SK-N-SH (cell line): ENCODE measurements around the gene ARHGAP26. TPM values are rescaled to one million over a fixed set of nuclear protein-coding genes. Genes with fewer than 3 reads are reported as not detected.
A peak's percentile ranks its signal among the peaks of the same experiment; 100 is the strongest.

ENCODE experiments used
- CTCF ChIA-PET: fragments of 300-600, 350-600 bp; formaldehyde crosslinking; extraction: SDS; loops from one replicate; lab custom pipeline; 2021; lab: Yijun Ruan, JAX
- POLR2A ChIA-PET: fragments of 350-600 bp; sonication (Branson Sonifier 250); formaldehyde crosslinking; extraction: SDS; loops from one replicate; lab custom pipeline; 2020; ENCODE audit warnings: antibody characterized with exemption, inconsistent platforms; lab: Yijun Ruan, JAX
- DNase-seq: peaks from one replicate; pipeline ENCODE4 v3.0.0; 2012
- H2AFZ ChIP-seq: fragments of 200-600 bp; sonication (generic); 2 replicates; pipeline ENCODE4 v1.8.1; 2016; ENCODE audit warnings: antibody characterized with exemption, mild to moderate bottlenecking, low read depth
- H3F3A ChIP-seq: fragments of 200-600 bp; sonication (generic); replicated peaks from 2 replicates; pipeline ENCODE3; 2016; ENCODE audit warnings: antibody characterized with exemption, mild to moderate bottlenecking; ENCODE audit not compliant: insufficient read depth
- H3K27ac ChIP-seq, 2 experiments: fragments of 200-500 bp in 1 of 2; fragments of 200-600 bp in 1 of 2; sonication (Bioruptor generic) in 1 of 2; sonication (generic), shearing (Covaris generic) in 1 of 2; 2 replicates each; pipeline versions ENCODE4 v1.5.1 to v1.6.1; 2014 to 2016; ENCODE audit warnings: low read depth in 2 of 2, inconsistent platforms in 1 of 2, low read length in 1 of 2, mild to moderate bottlenecking in 1 of 2, mixed read lengths in 1 of 2
- H3K27me3 ChIP-seq: fragments of 200-600 bp; sonication (generic), shearing (Covaris generic); 2 replicates; pipeline ENCODE4 v1.6.1; 2016; ENCODE audit warnings: mixed run types; ENCODE audit not compliant: insufficient read depth
- H3K36me3 ChIP-seq, 2 experiments: fragments of 200-500 bp in 1 of 2; fragments of 200-600 bp in 1 of 2; sonication (Bioruptor generic) in 1 of 2; sonication (generic) in 1 of 2; replicated peaks in 1 of 2; 2 replicates each; pipeline versions ENCODE3 to v1.5.1; 2014 to 2016; ENCODE audit warnings: low read length in 1 of 2, mild to moderate bottlenecking in 1 of 2; ENCODE audit not compliant: insufficient read depth in 2 of 2, control insufficient read depth in 1 of 2
- H3K4me1 ChIP-seq, 2 experiments: fragments of 200-500 bp in 1 of 2; fragments of 200-600 bp in 1 of 2; sonication (Bioruptor generic) in 1 of 2; sonication (generic), shearing (Covaris generic) in 1 of 2; 2 replicates each; pipeline versions ENCODE4 v1.5.1 to v1.6.1; 2014 to 2016; ENCODE audit warnings: low read depth in 1 of 2, low read length in 1 of 2, mixed run types in 1 of 2; ENCODE audit not compliant: insufficient read depth in 2 of 2, control insufficient read depth in 1 of 2
- H3K4me2 ChIP-seq: fragments of 200-600 bp; sonication (generic), shearing (Covaris generic); 2 replicates; pipeline ENCODE4 v1.6.1; 2017; ENCODE audit warnings: mixed run types
- H3K4me3 ChIP-seq, 2 experiments: fragments of 200-500 bp in 1 of 2; fragments of 200-600 bp in 1 of 2; sonication (Bioruptor generic) in 1 of 2; sonication (generic), shearing (Covaris generic) in 1 of 2; 2 replicates each; pipeline versions ENCODE4 v1.5.1 to v1.8.1; 2014 to 2016; ENCODE audit warnings: low read depth in 2 of 2, inconsistent platforms in 1 of 2, low read length in 1 of 2, mild to moderate bottlenecking in 1 of 2, mixed read lengths in 1 of 2, moderate library complexity in 1 of 2
- H3K79me2 ChIP-seq: fragments of 200-600 bp; sonication (generic); 2 replicates; pipeline ENCODE4 v1.8.1; 2017; ENCODE audit warnings: mild to moderate bottlenecking; ENCODE audit not compliant: insufficient read depth
- H3K9ac ChIP-seq: fragments of 200-600 bp; sonication (generic); 2 replicates; pipeline ENCODE4 v1.6.1; 2017; ENCODE audit warnings: mixed run types
- H3K9me2 ChIP-seq: fragments of 200-600 bp; sonication (generic); 2 replicates; pipeline ENCODE4 v1.6.1; 2017; ENCODE audit warnings: mixed run types
- H3K9me3 ChIP-seq: fragments of 200-600 bp; sonication (generic); 2 replicates; pipeline ENCODE4 v1.6.1; 2017; ENCODE audit warnings: mixed run types, mild to moderate bottlenecking, moderate library complexity
- H4K20me1 ChIP-seq: fragments of 200-600 bp; sonication (generic); 2 replicates; pipeline ENCODE4 v1.6.1; 2017; ENCODE audit warnings: mild to moderate bottlenecking, mixed run types; ENCODE audit not compliant: insufficient read depth
- CHD2 ChIP-seq: fragments of 150-350 bp; IDR thresholded peaks from 2 replicates; pipeline ENCODE4 v1.6.1; 2018; ENCODE audit warnings: low read length; ENCODE audit not compliant: partially characterized antibody
- FOXJ3 ChIP-seq: sonication (generic); formaldehyde crosslinking; IDR thresholded peaks from 2 replicates; pipeline ENCODE4 v1.5.1; 2020; ENCODE audit warnings: mild to moderate bottlenecking, missing genetic modification reagents
- FOXM1 ChIP-seq: IDR thresholded peaks from 2 replicates; pipeline ENCODE4 v1.4.0; 2012; ENCODE audit warnings: low read depth, mild to moderate bottlenecking
- MEF2A ChIP-seq: IDR thresholded peaks from 2 replicates; pipeline ENCODE4 v1.4.0; 2012; ENCODE audit warnings: low read depth, borderline replicate concordance
- MXI1 ChIP-seq: IDR thresholded peaks from 2 replicates; pipeline ENCODE4 v1.6.1; 2012; ENCODE audit warnings: mild to moderate bottlenecking, low read depth, low read length, improper control_type of control experiment
- NFIC ChIP-seq: IDR thresholded peaks from 2 replicates; pipeline ENCODE4 v1.4.0; 2012; ENCODE audit warnings: borderline replicate concordance
- RCOR1 ChIP-seq: fragments of 150-350 bp; IDR thresholded peaks from 2 replicates; pipeline ENCODE4 v1.6.1; 2017; ENCODE audit warnings: antibody characterized with exemption, low read length
- RXRA ChIP-seq: IDR thresholded peaks from 2 replicates; pipeline ENCODE4 v1.4.0; 2012; ENCODE audit warnings: low read depth, mild to moderate bottlenecking, borderline replicate concordance
- SIN3A ChIP-seq: IDR thresholded peaks from 2 replicates; pipeline ENCODE4 v1.6.1; 2012; ENCODE audit warnings: low read depth, mild to moderate bottlenecking, low read length, moderate library complexity, borderline replicate concordance
- TAF1 ChIP-seq: IDR thresholded peaks from 2 replicates; pipeline ENCODE4 v1.6.1; 2012; ENCODE audit warnings: low read depth, mild to moderate bottlenecking, low read length, moderate library complexity, borderline replicate concordance
- TEAD4 ChIP-seq: IDR thresholded peaks from 2 replicates; pipeline ENCODE4 v1.4.0; 2012; ENCODE audit warnings: mild to moderate bottlenecking, borderline replicate concordance; ENCODE audit not compliant: insufficient read depth
- USF2 ChIP-seq: fragments of 150-350 bp; IDR thresholded peaks from 2 replicates; pipeline ENCODE4 v1.6.1; 2017; ENCODE audit warnings: antibody characterized with exemption, low read length, low read depth, borderline replicate concordance
- YY1 ChIP-seq: IDR thresholded peaks from 2 replicates; pipeline ENCODE4 v1.4.0; 2012; ENCODE audit warnings: low read depth, mild to moderate bottlenecking
- WGBS: methylation state at CpG from one replicate; pipeline ENCODE4 v1.1.6; 2017; ENCODE audit warnings: low lambda C conversion rate; 5-methylcytosine and 5-hydroxymethylcytosine counted together
- polyA plus RNA-seq, 3 experiments: library from polyadenylated mRNA; depleted of rRNA; stranded (reverse); fragments of >200 nt; gene quantifications; 2 replicates each; pipeline ENCODE4 v1.2.3, GENCODE V29; 2012
- TF ChIP-seq, protein P1 (sequence below): IDR thresholded peaks from 2 replicates; pipeline ENCODE4 v1.4.0; 2012; ENCODE audit warnings: low read depth
- TF ChIP-seq, protein P2 (sequence below): IDR thresholded peaks from 2 replicates; pipeline ENCODE4 v1.4.0; 2012; ENCODE audit warnings: low read depth, borderline replicate concordance

The ARHGAP26 gene
- polyA plus RNA-seq, 1 of the 3 experiments (the other 2 are of a cell fraction): 6.1 TPM

DNA sequence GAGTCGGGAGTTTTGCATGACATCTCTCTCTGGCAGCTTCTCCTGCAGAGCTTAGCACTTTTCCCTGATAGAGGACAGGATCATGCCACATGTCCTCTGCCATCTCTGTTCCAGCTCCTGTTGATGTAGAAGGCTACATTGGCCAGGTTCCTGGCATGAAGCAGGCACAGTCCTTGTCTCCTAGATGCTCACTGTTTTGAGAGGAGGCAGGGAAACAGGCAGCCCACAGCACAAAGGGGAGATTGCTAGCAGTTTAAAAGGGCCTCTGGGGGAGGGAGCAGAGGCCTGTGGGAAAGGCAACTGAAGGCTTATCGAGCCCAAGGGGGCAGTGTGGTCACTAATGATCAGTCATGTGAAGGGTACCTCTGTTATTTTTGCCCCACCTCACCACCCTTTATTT lies 10.7 kb downstream of the ARHGAP26 start:
- Histone ChIP-seq H3K9me3 (no peaks in the 10 kb centered on the region), H2AFZ (no peak overlapping the region), H3K4me1 (peaks cover 42 to 67% of the 10 kb centered on the region in 2 experiments), H3K4me2 (no peak overlapping the region), H4K20me1 (no peaks in the 10 kb centered on the region)
- peak; percentile 19 for DNase-seq
- 67% methylated on average over 1 of the region's 2 CpGs for WGBS
- TF ChIP-seq RCOR1 (0 out of 2 replicates have a peak, but pooled peaks have one; percentile 26), MXI1 (no peak), CHD2 (peak; percentile 14)
- TF ChIP-seq, all 33 proteins: peak for 2
- no peak overlapping the region for H3K9ac ChIP-seq
- ChIA-PET POLR2A (interaction anchor here (0.8 kb wide), 1 partner anchor 10 kb away, joined by 4 read pairs; no protein-coding TSS in a partner anchor), CTCF (interaction anchor here (0.9 to 3.5 kb wide), 10 partner anchors 10 to 108 kb away, joined by 3 to 26 read pairs (median 8); partner anchors contain the start of gene ARHGAP26)
- no peaks in the 10 kb centered on the region for H3F3A ChIP-seq
- no peaks in the 10 kb centered on the region for H3K36me3 ChIP-seq
- H3K79me2 ChIP-seq: 0 out of 2 replicates have a peak, but pooled peaks cover 3% of the 10 kb centered on the region
- peak overlapping the region in 1 of 2 experiments; percentile 58; a peak in 2 of 4 replicates for H3K27ac ChIP-seq
- H3K9me2 ChIP-seq: no peaks in the 10 kb centered on the region
- H3K4me3 ChIP-seq: no peak overlapping the region
- H3K27me3 ChIP-seq: no peaks in the 10 kb centered on the region

DNA sequence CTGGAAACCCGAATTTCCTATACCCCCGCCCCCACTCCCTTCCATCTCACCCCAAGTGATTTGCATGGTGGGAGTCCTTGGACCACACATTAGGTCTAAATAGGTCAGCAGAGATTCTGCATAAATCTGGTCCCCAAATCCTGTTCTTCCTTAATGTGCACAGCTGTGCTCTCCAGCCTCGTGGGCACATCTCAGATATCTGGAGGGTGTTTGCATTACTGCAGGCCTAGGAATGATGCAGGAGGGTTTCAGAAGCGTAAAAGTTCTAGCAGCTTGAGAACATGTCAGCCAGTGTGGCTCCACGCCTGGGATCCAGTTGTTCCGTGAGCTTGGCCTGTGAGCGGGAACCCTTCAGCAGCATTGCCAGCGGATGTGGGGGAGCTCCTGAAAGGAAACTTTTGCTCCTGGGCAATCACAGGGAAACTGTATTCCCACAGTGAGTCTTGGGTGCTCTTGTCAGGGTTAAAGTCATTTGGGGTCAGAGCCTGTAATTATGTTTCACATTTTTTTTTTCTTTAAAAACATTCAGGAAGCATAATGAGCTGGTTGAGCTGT lies 12.9 kb downstream of the ARHGAP26 start:
- POLR2A ChIA-PET: interaction anchor here (2.7 kb wide), 1 partner anchor 12 kb away, joined by 15 read pairs; the partner anchor contains the start of gene ARHGAP26
- CTCF ChIA-PET: interaction anchor here (0.6 to 2.6 kb wide), 14 partner anchors 10 to 106 kb away, joined by 3 to 15 read pairs (median 4); partner anchors contain the start of gene ARHGAP26
- Histone ChIP-seq H3K9me3 (no peaks in the 10 kb centered on the region), H3K4me1 (peaks cover 42 to 61% of the 10 kb centered on the region in 2 experiments), H3K4me2 (no peak overlapping the region), H3F3A (no peaks in the 10 kb centered on the region), H3K9me2 (no peaks in the 10 kb centered on the region), H3K79me2 (0 out of 2 replicates have a peak, but pooled peaks cover 3% of the 10 kb centered on the region), H2AFZ (no peak overlapping the region), H3K4me3 (no peak overlapping the region), H3K9ac (no peak overlapping the region), H3K27me3 (no peaks in the 10 kb centered on the region), H3K27ac (peak overlapping the region in 1 of 2 experiments; percentile 93; a peak in 2 of 4 replicates), H4K20me1 (no peaks in the 10 kb centered on the region), H3K36me3 (no peaks in the 10 kb centered on the region)
- TF ChIP-seq YY1 (no peak), RXRA (no peak), FOXJ3 (no peak), TEAD4 (no peak), CHD2 (no peak), TAF1 (no peak), RCOR1 (no peak), NFIC (no peak), SIN3A (no peak), MEF2A (no peak), MXI1 (no peak), USF2 (no peak), FOXM1 (no peak)
- TF ChIP-seq, protein P1, sequence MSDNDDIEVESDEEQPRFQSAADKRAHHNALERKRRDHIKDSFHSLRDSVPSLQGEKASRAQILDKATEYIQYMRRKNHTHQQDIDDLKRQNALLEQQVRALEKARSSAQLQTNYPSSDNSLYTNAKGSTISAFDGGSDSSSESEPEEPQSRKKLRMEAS: no peak
- TF ChIP-seq, protein P2, sequence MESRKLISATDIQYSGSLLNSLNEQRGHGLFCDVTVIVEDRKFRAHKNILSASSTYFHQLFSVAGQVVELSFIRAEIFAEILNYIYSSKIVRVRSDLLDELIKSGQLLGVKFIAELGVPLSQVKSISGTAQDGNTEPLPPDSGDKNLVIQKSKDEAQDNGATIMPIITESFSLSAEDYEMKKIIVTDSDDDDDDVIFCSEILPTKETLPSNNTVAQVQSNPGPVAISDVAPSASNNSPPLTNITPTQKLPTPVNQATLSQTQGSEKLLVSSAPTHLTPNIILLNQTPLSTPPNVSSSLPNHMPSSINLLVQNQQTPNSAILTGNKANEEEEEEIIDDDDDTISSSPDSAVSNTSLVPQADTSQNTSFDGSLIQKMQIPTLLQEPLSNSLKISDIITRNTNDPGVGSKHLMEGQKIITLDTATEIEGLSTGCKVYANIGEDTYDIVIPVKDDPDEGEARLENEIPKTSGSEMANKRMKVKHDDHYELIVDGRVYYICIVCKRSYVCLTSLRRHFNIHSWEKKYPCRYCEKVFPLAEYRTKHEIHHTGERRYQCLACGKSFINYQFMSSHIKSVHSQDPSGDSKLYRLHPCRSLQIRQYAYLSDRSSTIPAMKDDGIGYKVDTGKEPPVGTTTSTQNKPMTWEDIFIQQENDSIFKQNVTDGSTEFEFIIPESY: no peak
- DNase-seq: no peak
- WGBS: 97% methylated on average over 8 of the region's 8 CpGs
